IPS-11a (cell line): ENCODE measurements around the gene ZNF593OS.

Source experiments
- H3K4me3 ChIP-seq: one replicate; pipeline ENCODE4 v1.5.1; 2013; ENCODE audit warnings: low read depth, low read length, control low read depth

Gene ZNF593OS

DNA sequence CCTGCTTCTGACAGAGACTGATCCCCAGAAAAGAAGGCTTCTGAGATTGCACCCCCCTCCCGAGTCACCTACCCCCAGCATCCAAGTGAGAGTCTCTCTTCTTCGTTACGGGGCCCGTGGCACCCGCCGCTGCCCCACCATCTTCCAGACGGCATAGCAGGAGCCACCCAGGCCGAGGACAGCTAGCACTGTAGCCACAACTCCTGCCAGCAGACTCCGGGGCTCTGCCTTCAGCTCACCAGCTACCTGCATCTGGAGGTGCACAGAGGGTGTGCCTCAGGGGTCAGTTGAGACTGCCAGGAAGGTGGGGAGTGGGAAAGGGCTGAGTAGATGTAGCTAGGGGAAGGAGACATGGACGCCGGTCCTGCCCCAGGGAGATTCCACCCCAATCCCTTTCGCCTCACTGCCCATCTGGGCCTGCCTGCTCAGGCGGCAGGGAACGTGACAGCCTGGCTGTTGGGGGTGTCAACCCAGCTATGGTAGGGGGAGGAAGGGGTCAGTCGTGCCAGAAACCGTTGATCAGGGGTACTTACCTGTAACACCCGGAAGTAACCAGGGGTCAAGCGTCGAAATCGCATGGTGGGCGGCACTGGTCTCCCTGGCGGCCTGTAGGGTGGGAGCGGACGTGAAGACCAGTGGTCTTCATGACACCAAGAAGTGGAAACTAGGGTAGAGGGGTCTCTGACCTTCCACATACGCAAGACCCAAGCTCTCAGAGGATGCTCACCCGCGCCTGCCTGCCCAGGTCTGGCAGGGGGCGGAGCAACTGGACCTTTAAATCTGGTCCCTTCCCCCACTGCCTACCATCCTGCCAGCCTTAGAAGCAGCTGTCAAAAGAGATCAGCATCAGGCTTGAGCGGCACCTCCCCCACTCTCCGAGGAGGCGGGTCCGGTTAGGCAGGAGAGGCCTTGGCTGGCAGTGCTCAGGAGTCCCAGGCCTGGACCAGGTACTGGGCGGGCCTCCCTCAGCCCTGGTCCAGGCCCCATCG is at the start of gene ZNF593OS:
TSS of gene ZNF593OS (minus strand) at position 749 of the 989 bp plus-strand sequence. CDS start at position 578, 171 bp downstream.
- no peak within 1 kb of the TSS for H3K4me3 ChIP-seq

DNA sequence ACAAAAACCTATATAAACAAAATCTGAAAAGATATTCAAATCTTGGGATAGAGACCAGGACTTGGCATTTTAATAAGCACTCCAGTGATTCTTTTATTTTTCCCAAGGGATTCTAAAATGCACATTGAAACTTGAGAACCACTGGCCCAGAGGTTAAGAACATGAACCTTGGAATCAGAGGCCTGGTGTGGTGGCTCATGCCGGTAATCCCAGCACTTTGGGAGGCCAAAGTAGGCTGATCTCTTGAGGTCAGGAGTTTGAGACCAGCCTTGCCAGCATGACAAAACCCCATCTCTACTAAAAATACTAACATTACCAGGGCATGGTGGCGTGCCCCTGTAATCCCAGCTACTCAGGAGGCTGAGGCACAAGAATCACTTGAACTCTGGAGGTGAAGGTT is 49.5 kb upstream of the ZNF593OS start:
- no peak overlapping the region for H3K4me3 ChIP-seq

DNA sequence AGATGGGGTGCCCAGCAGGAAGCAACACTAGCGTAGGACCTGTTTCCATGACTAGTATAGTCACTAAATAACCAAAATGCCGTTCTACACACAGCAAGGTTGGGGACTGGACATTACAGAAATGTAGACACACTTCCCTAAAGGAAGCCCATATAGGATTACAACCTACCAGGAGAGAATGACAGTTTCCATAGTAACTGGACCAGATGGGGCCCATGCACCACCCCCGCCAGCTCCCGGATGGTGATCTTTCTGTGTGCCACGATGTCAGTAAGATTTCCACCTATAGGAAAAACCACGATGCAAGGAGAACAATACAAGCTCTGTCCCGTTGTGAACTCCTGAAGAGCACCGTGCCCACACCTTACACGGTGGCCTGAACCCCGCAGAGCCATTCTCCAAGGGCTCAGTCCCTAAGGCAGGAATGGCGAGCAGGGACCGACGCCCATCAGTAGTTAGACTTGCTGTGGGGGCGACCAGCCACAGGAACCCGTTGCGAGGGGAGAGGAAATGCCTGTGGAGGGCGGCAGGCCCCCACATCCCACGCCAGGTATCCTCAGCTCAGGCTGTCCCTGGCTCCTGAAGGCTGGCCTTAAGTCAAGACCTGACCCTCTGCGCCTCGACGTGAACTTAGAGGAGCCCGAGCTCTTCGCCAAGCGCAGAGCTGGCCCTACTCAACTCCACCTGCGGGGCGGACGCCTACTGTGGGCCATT is 48.7 kb upstream of the ZNF593OS start:
- no peak overlapping the region for H3K4me3 ChIP-seq

DNA sequence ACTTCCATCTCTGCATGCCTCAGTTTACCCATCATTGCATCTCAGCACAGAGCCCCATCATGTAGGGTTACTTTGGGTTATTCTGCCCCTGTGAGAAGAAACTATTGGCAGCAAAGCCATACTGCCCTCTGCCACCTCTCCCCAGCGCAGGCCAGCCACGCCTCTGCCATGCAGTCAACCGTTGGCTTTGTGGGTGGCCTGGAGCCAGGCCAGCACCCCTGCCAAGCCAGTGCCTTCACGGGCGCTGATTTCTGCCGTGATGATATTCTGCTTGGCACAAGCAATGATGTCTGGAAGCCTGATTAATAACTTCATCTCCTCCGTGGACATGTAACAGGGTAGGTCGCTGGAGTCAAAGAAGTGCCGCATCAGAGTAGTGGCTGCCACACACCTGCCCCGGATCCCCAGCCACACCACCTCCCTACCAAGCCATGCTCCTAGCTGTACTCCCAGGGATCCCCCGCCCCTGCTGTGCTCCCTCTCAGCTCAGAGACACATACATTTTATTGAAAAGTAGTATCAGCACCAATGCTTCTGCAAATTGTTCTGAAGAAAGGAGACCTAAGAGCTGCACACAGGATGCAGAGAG is 47.4 kb upstream of the ZNF593OS start:
- H3K4me3 ChIP-seq = no peak overlapping the region

DNA sequence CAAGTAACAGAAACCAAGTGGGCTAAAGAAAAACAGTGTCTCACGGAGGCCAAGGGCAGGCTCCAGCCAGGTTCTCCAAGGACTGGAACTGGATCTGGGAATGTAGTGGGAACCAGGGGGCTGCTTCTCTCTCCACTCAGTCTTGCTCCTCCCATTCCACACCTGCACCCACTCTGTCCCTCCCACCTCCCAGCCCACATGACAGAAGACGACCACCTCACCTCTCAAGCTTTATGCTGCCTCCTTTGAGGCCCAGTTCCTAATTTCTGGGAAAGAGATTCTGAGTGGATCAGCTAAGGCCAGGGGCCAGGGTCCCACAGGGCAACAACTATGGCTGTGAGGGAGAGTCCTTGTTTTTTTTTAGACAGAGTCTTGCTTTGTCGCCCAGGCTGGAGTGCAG is 43.6 kb upstream of the ZNF593OS start:
- no peak overlapping the region for H3K4me3 ChIP-seq

DNA sequence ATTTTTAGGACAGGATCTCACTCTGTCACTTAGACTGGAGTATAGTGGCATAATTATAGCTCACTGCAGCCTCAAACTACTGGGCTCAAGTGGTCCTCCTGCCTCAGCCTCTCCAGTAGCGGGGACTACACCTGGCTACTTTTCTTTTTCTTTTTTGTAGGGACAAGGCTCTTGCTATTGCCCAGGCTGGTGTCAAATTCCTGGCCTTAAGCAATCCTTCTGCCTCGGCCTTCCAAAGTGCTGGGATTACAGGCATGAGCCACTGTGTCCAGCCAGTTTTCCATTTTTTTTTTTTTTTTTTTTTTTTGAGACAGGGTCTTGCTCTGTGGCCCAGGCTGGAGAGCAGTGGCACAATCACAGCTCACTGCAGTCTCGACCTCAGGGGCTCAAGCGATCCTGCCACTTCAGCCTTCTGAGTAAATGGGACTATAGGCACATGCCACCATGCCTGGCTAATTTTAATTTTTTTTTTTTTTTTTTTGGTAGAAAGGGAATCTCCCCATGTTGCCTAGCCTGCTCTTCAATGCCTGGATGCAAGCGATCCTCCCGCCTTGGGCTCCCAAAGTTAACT is 41.8 kb upstream of the ZNF593OS start:
- H3K4me3 ChIP-seq = no peak overlapping the region

DNA sequence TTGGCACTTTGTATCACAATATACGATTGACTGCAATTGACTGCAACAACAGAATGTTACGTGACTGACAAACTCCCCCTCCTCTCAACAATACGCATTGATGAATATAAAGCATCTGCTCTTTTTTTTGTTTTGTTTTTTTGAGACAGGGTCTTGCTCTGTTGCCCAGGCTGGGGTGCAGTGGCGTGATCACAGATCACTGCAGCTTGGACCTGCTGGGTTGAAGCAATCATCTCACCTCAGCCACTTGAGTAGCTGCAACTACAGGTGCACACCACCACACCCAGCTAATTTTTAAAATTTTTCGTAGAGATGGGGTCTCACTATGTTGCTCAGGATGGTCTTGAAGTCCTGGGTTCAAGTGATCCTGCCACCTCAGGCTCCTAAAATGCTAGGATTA is 41.1 kb upstream of the ZNF593OS start:
- no peak overlapping the region for H3K4me3 ChIP-seq

DNA sequence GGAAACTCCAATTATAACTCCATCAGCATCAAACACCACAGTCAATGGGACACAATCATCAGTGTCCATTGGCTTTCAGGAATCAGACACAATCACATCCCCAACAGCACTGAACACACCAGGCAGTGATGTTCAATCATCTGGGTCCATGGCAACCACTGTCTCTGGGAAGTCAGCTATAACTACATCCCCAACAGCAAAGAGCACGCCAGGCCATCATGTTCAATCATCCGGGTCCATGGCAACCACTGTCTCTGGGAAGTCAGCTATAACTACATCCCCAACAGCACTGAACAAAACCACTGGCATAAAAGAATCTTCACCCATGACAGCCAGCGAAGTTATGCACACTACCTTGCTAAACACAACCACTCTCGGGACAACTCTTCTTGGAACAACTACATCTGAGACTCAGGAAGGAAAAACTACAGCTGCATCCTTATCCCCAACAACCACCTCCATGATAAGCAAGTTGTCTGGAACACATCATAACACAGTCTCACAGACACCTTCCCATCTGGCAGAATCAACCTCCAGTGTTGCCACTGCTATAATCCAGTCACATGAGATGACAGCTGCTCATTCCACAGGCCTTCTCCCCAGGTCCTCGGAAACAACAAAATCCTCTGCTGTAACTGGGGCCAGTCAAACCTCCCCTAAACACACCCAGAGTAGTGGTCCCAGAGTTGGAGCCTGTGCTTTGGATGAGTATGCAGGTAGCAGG is 38.7 kb upstream of the ZNF593OS start:
- H3K4me3 ChIP-seq = no peak overlapping the region

DNA sequence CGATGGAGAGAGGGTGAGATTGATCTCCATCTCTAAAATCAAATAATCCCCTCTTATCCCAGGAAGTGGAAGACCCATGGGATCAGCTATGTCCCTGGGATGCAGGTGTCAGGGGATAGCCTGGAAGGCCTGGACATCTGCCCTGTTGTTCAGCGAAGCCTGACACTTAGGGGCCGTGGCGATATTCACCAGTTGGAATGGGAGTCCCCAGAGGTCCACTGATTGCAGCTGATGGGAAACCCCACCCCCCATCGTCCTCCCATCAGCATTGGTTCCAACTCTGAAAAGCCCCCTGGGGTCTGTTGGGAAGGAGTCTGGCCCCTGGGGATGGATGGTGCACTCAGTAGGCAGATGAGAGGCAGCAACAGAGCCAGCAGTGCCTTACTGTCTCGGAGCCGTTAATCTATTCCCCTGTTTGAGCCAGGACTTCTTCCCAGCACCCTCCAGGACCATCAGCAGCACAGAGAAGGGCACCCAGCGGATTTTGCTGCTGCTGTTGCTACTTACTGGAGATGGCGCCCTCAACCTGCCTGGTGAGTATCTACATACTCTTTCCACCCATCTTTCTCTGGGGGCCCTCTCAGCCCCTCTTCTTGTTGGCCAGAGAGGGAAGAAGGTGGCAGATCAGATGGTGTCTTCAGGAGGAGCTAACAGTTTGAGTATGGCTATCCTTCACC is 32.1 kb upstream of the ZNF593OS start:
- H3K4me3 ChIP-seq = no peak overlapping the region

DNA sequence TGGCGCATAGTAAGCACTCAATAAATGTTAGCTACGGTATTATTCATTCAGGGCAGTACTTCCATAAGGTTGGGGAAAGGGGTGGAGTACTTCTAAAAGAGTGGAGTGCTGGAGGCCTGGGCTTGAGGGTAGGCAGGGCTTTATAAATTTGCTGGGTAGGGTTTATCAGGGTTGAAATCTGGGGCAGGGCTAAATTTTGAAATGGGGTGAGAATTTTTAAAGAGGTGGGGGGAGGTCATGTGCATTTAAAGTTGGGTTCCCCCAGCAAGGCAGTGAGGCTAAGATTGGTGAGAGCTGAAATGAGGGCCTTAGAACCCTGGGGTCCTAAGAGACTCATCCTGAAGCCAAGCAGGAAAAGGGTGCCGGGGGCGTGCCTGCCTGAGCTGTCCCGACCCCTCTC is 28.8 kb upstream of the ZNF593OS start:
- peak overlapping the region; percentile 33 for H3K4me3 ChIP-seq

DNA sequence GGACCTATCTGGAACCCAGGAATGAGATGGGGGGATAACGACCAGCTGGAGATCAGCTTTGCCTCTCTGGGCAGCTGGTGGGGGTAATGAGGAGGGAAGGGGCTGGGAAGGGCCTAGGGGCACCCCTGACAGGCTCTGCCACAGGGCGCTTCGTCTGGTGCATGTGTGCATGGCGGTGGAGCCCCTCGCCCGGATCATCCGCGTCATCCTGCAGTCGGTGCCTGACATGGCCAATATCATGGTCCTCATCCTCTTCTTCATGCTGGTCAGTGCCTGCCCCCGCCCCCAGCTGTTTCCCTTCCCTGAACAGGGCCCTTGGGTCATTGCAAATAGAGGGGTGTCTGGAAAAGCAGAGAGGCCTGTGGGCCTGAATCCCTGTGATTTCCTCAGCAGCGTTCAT is 26.2 kb upstream of the ZNF593OS start:
- no peak overlapping the region for H3K4me3 ChIP-seq

DNA sequence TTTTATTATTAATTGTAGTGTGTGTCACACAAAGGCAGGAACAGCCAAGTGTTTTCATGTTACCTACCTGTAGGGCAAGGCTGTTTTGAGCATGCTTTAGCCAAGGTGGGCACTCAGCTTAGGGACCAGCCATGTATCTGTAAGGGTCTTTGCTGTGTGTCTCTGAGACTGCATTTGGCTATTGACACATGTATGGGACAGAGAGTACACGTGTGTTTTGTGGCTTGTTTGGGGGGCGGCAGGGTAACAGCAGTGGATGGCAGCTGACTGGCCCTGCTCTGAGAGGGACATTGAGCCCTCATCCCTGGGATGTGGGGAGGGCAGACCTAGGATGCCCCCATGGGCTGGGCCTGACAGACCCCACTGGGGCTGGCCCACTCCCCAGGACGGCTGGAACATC is 25.7 kb upstream of the ZNF593OS start:
- H3K4me3 ChIP-seq = no peak overlapping the region

DNA sequence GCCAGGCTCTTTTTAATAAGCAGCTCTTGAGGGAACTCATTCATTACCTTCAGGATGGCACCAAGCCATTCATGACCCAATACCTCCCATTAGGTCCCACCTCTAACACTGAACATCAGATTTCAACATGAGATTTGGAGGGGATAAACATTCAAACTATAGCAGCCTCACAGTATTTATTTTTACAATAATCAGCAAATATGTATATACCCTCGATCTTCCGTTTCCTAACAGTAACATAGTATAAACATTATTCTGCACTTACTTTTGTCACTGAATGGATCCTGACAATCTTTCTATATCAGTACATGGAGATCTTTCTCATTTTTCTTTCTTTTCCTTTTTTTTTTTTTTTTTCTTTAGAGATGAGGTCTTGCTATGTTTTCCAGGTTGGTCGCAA is 24.2 kb upstream of the ZNF593OS start:
- H3K4me3 ChIP-seq = no peak overlapping the region

DNA sequence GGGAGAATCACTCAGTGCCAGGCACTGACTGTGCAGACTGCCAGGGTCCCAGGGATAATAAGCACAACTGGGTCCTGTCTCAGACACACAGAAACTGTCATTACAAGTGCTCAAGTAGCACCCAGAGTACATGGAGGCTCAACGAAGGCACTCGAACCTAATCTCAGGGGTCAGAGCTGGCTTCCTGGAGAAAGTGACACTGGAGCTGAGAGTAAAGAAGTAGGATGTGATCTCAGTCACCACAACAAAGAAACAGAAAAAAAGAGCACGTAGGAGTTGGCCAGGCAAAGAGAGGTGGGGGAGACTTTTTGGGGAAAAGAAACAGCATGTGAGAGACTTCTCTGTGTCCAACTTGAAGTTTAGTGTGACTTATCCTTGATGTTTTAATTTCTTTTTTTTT is 20.1 kb upstream of the ZNF593OS start:
- H3K4me3 ChIP-seq = no peak overlapping the region

DNA sequence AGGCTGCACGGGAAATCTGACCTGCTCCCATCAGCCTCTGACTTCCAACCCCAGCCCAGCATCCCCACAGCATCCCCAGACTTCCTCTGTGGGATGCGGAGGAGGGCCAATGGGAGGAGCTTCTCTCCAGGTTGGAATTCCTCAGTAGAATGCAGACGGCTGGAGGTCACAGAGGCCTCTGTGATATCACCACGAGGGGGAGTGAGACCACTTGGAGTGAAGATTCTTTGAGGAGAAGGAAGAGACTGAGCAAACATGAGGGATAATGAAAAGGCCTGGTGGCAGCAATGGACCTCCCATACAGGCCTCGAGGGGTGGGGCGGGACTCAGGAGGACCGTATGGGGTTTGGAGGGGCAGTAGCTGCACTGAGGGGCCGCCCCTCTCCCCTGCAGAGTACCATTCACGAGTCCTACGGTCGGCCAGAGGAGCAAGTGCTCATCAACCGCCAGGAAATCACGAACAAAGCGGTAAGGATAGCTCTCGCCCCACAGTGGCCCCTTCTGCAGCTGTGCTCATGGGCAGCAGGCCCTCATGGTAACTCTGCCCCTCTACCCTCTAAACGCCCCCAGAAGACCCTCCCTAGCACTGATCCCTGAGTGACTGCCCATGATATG is 18.8 kb upstream of the ZNF593OS start, which contains the start of gene CATSPER4:
TSS of gene CATSPER4 (plus strand) at position 230 of the 615 bp plus-strand sequence. CDS start at position 256, 26 bp downstream.
- no peak within 1 kb of the TSS for H3K4me3 ChIP-seq

DNA sequence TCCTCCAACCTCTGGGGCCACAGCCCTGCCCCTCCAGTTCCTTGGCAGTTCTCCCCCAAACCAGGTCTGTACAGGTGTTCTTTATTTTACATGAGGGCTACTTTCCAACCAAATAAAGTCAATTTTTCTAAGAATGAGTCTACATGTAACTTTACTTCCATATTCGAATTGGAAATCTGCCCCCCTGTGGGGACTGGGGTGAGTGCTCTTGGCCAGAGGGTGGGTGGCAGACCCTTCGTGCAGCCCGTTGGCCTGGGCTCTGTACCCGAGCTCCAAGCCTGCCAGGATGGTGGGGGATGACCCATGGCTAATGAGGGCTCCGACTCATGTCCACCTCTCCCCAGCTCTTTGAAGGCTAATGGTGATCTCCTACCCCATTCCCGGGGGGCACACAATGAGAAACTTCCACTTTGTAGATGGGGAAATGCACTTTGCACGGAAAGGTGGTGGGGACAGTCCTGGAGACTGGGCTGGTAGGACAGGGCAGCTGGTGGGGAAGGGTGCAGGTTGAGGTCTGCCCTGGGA is 18.2 kb upstream of the ZNF593OS start:
- H3K4me3 ChIP-seq = no peak overlapping the region

DNA sequence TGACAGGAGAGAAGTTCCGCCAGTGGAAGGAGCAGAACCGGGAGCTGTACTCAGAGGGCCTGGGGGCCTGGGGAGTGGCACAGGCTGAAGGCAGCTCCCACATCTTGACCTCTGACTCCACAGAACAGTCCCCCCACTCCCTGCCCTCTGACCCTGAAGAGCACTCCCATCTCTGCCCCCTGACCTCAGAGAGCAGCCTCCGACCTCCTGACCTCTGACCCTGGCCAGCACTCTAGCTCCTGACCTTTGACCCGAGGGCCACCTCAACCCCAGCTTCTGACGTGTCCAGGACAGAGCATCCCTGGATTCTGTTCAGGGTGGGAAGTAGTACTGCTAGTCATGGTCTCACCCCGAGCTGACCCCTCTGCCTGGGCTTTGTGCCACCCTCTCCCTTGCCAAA is 17.7 kb upstream of the ZNF593OS start:
- H3K4me3 ChIP-seq = no peak overlapping the region

DNA sequence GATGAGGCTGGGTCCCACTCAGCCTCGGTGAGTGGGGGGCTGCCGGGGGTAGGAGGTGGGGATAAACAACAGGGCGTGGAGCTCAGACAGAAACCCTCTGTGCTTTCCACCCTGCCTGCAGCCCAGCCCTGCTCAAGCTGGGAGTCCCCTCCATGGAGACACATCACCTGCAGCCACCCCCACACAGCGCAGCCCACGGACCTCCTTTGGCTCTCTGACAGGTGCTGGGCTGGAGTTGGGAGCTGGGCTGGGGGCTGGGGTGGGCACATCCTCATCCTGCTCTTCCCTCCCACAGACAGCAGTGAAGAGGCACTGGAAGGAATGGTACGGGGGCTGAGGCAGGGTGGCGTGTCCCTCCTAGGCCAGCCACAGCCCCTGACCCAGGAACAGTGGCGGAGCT is 16.8 kb upstream of the ZNF593OS start:
- no peak overlapping the region for H3K4me3 ChIP-seq

DNA sequence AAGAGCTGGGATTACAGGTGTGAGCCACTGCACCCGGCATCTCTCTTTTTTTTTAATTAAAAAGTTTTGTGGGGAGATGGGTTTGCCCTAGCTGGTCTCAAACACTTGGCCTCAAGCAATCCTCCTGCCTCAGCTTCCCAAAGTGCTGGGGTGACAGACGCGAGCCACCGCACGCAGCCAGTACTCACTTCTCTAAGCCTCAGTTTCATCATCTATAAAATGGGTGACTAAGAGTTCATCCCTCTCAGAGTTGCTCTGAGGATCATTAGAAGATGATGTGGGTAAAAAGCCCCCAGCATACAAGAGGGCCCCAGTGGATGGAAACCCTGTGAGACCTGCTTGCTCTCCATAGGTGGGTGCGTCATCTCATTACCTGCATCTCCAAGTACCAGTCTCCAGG is 16.2 kb upstream of the ZNF593OS start:
- no peak overlapping the region for H3K4me3 ChIP-seq
